Glutamatergic neuron (in vitro differentiated cells): ENCODE data around the gene ZCCHC2. TPM values are rescaled to one million over a fixed set of nuclear protein-coding genes. Genes with fewer than 3 reads are reported as not detected.

Source experiments
- DNase-seq: peaks from one replicate; pipeline ENCODE4 v3.0.0; 2022
- H3K27ac Mint-ChIP-seq: one replicate; pipeline ENCODE4 v1.8.0; 2020; ENCODE audit warnings: mild to moderate bottlenecking, mixed read lengths, inconsistent platforms; ENCODE audit not compliant: unreplicated experiment
- H3K27me3 Mint-ChIP-seq: one replicate; pipeline ENCODE4 v1.8.0; 2020; ENCODE audit warnings: mild to moderate bottlenecking, moderate library complexity, mixed read lengths, inconsistent platforms; ENCODE audit not compliant: unreplicated experiment
- H3K36me3 Mint-ChIP-seq: one replicate; pipeline ENCODE4 v1.8.0; 2020; ENCODE audit warnings: mild to moderate bottlenecking, mixed read lengths, inconsistent platforms; ENCODE audit not compliant: unreplicated experiment
- H3K4me1 Mint-ChIP-seq: one replicate; pipeline ENCODE4 v1.8.0; 2020; ENCODE audit warnings: mild to moderate bottlenecking, low read depth, mixed read lengths, inconsistent platforms; ENCODE audit not compliant: unreplicated experiment
- H3K4me3 Mint-ChIP-seq: one replicate; pipeline ENCODE4 v1.8.0; 2020; ENCODE audit warnings: mild to moderate bottlenecking, mixed read lengths, inconsistent platforms; ENCODE audit not compliant: unreplicated experiment
- H3K9me3 Mint-ChIP-seq: one replicate; pipeline ENCODE4 v1.8.0; 2020; ENCODE audit warnings: mild to moderate bottlenecking, moderate library complexity, mixed read lengths, inconsistent platforms; ENCODE audit not compliant: unreplicated experiment
- CTCF ChIP-seq: fragments of 200-600 bp; sonication (generic); IDR thresholded peaks from one replicate; pipeline ENCODE4 v1.5.0; 2021; ENCODE audit not compliant: partially characterized antibody, unreplicated experiment
- total RNA-seq: library from RNA; stranded (reverse); fragmentation: NEBNext Ultra II Directional; extraction: Animal tissue kit (Norgen Biotek cat#: 25700); gene quantifications from one replicate; pipeline ENCODE4 v1.2.1, GENCODE V29; 2021; ENCODE audit not compliant: unreplicated experiment

Gene ZCCHC2
- total RNA-seq, 1 donor from 2014 or later, result 9.9 TPM

- no peak for TF ChIP-seq CTCF
- H3K9me3 Mint-ChIP-seq, result peaks cover 8% of the 10 kb centered on the region
- H3K4me3 Mint-ChIP-seq, result no peak overlapping the region
- no peak for DNase-seq
- H3K4me1 Mint-ChIP-seq, result peaks cover 26% of the 10 kb centered on the region
- no peak overlapping the region for H3K27ac Mint-ChIP-seq
- H3K27me3 Mint-ChIP-seq, result peaks cover 9% of the 10 kb centered on the region
- no peaks in the 10 kb centered on the region for H3K36me3 Mint-ChIP-seq
These were observed 91.7 kb downstream of the ZCCHC2 start for GRCh38 chr18:62614494-62614893.

GRCh38 chr18:62616331-62616805, 93.5 kb downstream of the ZCCHC2 start:
- no peak overlapping the region for H3K27ac Mint-ChIP-seq

GRCh38 chr18:62617793-62618591, 95.2 kb downstream of the ZCCHC2 start:
- no peak for DNase-seq
- no peaks in the 10 kb centered on the region for H3K36me3 Mint-ChIP-seq
- H3K9me3 Mint-ChIP-seq, result peaks cover 6% of the 10 kb centered on the region
- no peak overlapping the region for H3K4me3 Mint-ChIP-seq
- H3K27ac Mint-ChIP-seq, result no peak overlapping the region
- H3K4me1 Mint-ChIP-seq, result peaks cover 6% of the 10 kb centered on the region
- TF ChIP-seq CTCF, result no peak
- no peaks in the 10 kb centered on the region for H3K27me3 Mint-ChIP-seq

More at GRCh38 chr18:62616331-62616805, 93.5 kb downstream of the ZCCHC2 start:
- Mint-ChIP-seq H3K36me3 (no peaks in the 10 kb centered on the region), H3K4me1 (peaks cover 12% of the 10 kb centered on the region), H3K9me3 (peaks cover 3% of the 10 kb centered on the region), H3K4me3 (no peak overlapping the region), H3K27me3 (peaks cover 5% of the 10 kb centered on the region)
- no peak for TF ChIP-seq CTCF
- no peak for DNase-seq

- Mint-ChIP-seq H3K4me1 (peaks cover 1% of the 10 kb centered on the region), H3K27me3 (no peaks in the 10 kb centered on the region), H3K9me3 (peaks cover 6% of the 10 kb centered on the region), H3K27ac (no peak overlapping the region), H3K36me3 (no peaks in the 10 kb centered on the region), H3K4me3 (no peak overlapping the region)
- no peak for DNase-seq
- no peak for TF ChIP-seq CTCF
These were observed 95.9 kb downstream of the ZCCHC2 start for GRCh38 chr18:62618735-62619134.

- H3K4me1 Mint-ChIP-seq, result no peaks in the 10 kb centered on the region
- no peaks in the 10 kb centered on the region for H3K36me3 Mint-ChIP-seq
- peaks cover 2% of the 10 kb centered on the region for H3K9me3 Mint-ChIP-seq
- no peak overlapping the region for H3K4me3 Mint-ChIP-seq
- TF ChIP-seq CTCF, result no peak
- H3K27ac Mint-ChIP-seq, result no peak overlapping the region
- no peaks in the 10 kb centered on the region for H3K27me3 Mint-ChIP-seq
- DNase-seq, result no peak
These were observed 98.7 kb downstream of the ZCCHC2 start for GRCh38 chr18:62621546-62621945.
